ENCODE results near the gene ISX.

GRCh38 chr22:35045451-35045850 lies 20.5 kb upstream of the ISX start:
- TF ChIP-seq POLR2AphosphoS2 (IDR thresholded peaks at IDR 0.05; ENCODE audit: low read depth, low read length) (no peak), MAFF (IDR thresholded peaks at IDR 0.05; ENCODE audit: low read depth, low read length) (no peak), FOXP1 (IDR thresholded peaks at IDR 0.05) (no peak), FOXP1 (CRISPR knock-in tag; IDR thresholded peaks at IDR 0.05) (no peak), ZNF44 (CRISPR knock-in tag; IDR thresholded peaks at IDR 0.05) (no peak), TOE1 (CRISPR knock-in tag; IDR thresholded peaks at IDR 0.05) (no peak), ZNF543 (CRISPR knock-in tag; IDR thresholded peaks at IDR 0.05) (no peak), POLR2A (IDR thresholded peaks at IDR 0.05; ENCODE audit: insufficient read depth in 1 of 2, low read depth in 2 of 2, low read length in 2 of 2) (no peak)
